ENCODE results near the gene SPON1. TPM values are rescaled to one million over a fixed set of nuclear protein-coding genes. Genes with fewer than 3 reads are reported as not detected.

SPON1 gene
- total and polyA plus RNA-seq, 2 of the 8 experiments (the other 6 are each of a cell fraction or from before 2014, with no cell fraction given): 1.5 to 5.4 TPM

GRCh38 chr11:14044916-14045315, 82.4 kb downstream of the SPON1 start (continued):
- TF ChIP-seq SAP30 (IDR thresholded peaks at IDR 0.05; ENCODE audit: insufficient read depth, insufficient replicate concordance, low read length) (no peak), BRCA1 (IDR thresholded peaks at IDR 0.05; ENCODE audit: low read depth, low read length) (no peak), CHD1 (IDR thresholded peaks at IDR 0.05; ENCODE audit: low read depth, low read length) (no peak), SUZ12 (IDR thresholded peaks at IDR 0.05; ENCODE audit: low read length) (no peak), POLR2AphosphoS5 (IDR thresholded peaks at IDR 0.05; ENCODE audit: low read depth, low read length) (no peak)
- TF ChIP-seq, protein P1, sequence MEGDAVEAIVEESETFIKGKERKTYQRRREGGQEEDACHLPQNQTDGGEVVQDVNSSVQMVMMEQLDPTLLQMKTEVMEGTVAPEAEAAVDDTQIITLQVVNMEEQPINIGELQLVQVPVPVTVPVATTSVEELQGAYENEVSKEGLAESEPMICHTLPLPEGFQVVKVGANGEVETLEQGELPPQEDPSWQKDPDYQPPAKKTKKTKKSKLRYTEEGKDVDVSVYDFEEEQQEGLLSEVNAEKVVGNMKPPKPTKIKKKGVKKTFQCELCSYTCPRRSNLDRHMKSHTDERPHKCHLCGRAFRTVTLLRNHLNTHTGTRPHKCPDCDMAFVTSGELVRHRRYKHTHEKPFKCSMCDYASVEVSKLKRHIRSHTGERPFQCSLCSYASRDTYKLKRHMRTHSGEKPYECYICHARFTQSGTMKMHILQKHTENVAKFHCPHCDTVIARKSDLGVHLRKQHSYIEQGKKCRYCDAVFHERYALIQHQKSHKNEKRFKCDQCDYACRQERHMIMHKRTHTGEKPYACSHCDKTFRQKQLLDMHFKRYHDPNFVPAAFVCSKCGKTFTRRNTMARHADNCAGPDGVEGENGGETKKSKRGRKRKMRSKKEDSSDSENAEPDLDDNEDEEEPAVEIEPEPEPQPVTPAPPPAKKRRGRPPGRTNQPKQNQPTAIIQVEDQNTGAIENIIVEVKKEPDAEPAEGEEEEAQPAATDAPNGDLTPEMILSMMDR (IDR thresholded peaks at IDR 0.05; ENCODE audit: control extremely low read depth in 1 of 3, insufficient read depth in 1 of 3, low read depth in 1 of 3, low read length in 3 of 3): no peak
